Activated T-helper 1 cell treated with anti-CD3 and anti-CD28 coated beads, Interleukin-2, amount 50 U/mL, for 16 hours (primary cell): ENCODE results near the gene ARHGDIG.

ENCODE experiments used
- DNase-seq, 2 donors: peaks; one replicate each; pipeline ENCODE4 v3.0.0-alpha.2; 2020; ENCODE audit warnings: low read depth in 1 of 2, low spot score in 1 of 2

ARHGDIG gene

DNA sequence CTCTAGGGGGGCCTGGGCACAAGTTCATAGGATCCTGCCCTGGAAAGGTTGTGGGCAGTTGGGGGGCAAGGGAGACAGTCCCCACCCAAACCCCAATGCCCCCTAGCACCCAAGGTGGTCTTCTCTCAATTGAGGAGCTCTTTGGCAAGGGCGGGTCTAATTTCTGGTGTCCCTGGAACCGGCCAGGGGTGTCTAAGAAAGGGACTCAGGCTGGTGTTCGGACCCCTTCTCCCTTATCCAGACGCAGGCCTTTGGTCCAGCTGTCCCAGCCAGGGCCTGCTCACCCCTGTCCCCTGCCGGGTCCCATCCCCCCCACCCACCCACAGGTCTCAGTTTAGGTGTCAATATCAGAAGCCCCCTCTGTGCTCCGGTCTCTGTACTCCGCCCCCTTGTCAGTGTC, 860 bp upstream of the ARHGDIG start:
- DNase-seq: no peak

DNA sequence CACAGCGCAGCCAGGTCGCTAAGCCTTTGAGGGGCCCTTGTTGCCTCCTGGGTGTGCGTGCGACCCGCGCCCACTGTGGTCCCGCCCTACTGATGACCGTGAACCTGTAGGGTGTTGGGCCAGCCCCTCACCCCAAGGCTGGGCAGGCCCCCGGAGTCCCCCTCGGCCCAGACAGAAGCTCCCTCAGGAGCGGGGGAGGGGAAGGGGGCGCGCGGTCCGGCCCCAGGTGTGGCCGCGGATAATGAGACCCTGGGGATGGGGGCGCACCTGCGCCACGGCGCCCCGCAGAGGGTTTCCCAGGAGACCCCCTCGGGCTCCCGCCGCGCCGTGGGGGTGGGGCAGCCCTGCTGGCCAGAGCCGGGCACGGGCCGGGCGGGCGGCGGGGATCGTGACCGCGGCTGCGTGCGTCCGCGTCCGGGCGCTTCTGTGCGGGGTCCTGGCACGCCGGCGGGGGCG, 358 bp upstream of the ARHGDIG start:
- no peak for DNase-seq

DNA sequence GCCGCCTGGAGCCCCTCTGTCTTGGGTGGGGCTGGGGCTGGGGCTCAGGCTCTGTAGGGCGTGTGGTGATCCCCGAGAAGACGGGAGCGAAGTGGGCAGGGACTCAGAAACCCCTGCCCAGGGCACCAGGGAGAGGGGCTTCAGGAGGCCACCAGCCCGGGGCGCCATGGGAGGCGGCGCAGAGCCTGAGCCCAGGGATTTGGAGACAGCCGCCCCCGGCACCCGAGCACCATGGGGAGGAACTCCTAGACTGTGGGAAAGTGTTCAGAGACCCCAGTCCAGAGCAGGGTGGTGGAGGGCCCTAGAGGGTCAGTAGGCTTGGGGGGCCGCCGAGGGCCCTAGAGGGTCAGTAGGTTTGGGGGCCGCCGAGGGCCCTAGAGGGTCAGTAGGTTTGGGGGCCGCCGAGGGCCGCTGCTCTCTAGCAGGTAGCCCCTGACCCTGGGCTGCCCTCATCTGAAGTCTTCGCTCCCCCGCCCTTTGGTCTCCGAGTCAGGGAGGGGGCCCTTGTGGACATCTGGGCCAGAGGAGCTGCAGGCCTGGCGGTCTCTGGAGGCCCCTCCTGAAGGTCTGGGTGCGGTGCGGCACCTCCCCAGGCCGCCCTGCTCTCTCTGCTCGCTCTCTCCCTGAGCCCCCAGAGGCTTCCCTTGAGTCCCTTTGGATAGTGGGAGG, 734 bp downstream of the ARHGDIG start:
- no peak for DNase-seq

DNA sequence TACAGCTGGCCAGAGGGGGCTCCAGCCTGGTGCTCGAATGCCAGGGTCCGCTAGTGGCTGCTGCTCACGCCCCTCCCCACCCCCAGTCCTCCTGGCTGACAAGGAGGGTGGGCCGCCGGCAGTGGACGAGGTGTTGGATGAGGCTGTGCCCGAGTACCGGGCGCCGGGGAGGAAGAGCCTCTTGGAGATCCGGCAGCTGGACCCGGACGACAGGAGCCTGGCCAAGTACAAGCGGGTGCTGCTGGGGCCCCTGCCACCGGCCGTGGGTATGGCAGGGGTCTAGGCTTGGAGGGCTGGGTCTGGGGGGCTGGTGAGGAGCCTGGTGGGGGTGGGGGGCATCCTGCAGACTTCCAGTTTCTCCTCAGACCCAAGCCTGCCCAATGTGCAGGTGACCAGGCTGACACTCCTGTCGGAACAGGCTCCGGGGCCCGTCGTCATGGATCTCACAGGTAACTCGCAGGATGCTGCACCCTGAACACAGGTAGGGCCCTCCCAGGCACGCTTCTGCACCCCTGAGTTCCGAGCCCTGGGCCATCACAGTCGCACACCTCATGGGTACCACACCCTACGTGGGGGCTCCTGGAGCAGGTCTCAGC, 1.4 kb downstream of the ARHGDIG start:
- no peak for DNase-seq

DNA sequence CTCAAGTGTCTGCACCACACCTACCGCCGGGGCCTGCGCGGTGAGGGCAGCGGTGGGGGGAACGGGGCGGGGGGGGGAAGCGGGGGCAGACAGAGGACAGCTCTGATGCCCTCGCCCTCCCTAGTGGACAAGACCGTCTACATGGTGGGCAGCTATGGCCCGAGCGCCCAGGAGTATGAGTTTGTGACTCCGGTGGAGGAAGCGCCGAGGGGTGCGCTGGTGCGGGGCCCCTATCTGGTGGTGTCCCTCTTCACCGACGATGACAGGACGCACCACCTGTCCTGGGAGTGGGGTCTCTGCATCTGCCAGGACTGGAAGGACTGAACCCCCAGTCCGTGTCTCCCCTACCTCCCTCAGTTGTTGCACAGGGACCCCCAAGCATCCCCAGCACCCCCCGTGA, 2.1 kb downstream of the ARHGDIG start:
- DNase-seq: no peak

DNA sequence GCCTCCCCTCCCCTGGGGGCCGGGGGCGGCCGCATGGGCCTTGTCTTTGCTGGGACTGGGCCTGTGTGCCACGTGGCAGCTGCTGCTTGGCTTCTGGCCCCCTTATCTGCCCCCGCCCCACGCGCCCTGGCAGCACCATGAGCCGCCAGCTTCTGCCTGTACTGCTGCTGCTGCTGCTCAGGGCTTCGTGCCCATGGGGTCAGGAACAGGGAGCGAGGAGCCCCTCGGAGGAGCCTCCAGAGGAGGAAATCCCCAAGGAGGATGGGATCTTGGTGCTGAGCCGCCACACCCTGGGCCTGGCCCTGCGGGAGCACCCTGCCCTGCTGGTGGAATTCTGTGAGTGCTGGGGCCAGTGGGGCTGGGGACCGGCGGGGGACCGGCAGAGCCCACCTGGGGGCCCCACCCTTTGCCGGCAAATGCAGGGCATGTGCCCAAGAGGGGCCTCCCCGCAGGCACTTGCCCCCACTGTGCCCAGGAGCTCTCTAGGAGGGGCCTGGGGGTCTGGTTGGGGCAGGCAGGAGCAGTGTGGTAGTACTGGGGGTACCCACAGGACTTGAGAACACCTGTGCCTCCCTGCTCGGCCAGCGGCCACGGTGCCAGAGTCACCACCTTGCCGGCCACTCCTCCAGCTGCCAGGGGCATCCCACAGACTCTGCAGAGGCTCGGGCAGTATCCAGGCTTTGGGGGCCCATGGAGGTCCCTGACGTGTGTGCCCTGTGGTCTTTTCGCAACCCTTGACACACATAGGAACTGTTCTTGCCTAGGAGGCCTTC, 2.8 kb downstream of the ARHGDIG start, which contains the start of gene PDIA2:
PDIA2 (plus strand) TSS at position 132 of the 773 bp plus-strand sequence; CDS start at position 138, 6 bp downstream.
- DNase-seq: no peak

DNA sequence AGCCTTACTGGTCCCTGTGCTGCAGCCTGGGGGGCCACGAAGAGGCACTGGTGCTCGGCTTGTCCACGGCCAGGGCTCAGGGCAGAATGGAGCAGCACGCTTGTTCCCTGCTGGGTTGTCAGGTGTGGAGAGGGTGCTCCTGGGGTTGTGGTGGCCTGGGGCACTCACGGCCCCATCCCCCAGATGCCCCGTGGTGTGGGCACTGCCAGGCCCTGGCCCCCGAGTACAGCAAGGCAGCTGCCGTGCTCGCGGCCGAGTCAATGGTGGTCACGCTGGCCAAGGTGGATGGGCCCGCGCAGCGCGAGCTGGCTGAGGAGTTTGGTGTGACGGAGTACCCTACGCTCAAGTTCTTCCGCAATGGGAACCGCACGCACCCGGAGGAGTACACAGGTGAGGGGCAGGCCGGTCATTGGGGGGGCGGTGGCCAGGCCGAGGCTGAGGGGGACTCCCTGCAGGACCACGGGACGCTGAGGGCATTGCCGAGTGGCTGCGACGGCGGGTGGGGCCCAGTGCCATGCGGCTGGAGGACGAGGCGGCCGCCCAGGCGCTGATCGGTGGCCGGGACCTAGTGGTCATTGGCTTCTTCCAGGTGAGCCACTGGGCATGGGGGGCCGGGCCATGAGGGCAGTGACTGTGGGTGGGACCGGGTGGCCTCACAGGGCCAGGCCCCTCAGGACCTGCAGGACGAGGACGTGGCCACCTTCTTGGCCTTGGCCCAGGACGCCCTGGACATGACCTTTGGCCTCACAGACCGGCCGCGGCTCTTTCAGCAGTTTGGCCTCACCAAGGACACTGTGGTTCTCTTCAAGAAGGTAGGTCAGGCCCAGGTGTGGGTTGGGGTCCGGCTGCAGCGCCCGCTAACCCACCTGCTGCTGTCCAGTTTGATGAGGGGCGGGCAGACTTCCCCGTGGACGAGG, 4.1 kb downstream of the ARHGDIG start:
- no peak for DNase-seq

DNA sequence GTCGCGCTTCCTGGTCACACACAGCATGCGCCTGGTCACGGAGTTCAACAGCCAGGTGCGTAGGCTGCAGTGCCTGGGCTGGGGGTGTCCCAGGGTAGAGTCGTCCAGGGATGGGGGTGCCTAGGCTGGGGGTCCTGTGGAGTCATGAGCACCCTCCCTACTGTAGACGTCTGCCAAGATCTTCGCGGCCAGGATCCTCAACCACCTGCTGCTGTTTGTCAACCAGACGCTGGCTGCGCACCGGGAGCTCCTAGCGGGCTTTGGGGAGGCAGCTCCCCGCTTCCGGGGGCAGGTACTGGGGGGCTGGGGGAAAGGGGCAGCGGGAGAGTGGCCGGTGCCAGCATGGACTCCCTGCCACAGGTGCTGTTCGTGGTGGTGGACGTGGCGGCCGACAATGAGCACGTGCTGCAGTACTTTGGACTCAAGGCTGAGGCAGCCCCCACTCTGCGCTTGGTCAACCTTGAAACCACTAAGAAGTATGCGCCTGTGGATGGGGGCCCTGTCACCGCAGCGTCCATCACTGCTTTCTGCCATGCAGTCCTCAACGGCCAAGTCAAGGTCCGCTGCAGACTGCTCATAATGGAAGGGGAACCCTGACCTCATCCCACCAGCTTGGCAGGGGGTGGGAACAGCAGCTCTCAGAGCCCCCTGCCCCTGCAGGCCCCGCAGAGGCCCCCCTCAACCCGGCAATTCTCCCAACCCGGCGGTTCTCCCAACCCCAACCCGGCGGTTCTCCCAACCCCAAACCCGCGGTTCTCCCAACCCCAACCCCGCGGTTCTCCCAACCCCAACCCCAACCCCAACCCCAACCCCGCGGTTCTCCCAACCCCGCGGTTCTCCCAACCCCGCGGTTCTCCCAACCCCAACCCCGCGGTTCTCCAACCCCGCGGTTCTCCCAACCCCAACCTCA, 5.0 kb downstream of the ARHGDIG start:
- no peak for DNase-seq

DNA sequence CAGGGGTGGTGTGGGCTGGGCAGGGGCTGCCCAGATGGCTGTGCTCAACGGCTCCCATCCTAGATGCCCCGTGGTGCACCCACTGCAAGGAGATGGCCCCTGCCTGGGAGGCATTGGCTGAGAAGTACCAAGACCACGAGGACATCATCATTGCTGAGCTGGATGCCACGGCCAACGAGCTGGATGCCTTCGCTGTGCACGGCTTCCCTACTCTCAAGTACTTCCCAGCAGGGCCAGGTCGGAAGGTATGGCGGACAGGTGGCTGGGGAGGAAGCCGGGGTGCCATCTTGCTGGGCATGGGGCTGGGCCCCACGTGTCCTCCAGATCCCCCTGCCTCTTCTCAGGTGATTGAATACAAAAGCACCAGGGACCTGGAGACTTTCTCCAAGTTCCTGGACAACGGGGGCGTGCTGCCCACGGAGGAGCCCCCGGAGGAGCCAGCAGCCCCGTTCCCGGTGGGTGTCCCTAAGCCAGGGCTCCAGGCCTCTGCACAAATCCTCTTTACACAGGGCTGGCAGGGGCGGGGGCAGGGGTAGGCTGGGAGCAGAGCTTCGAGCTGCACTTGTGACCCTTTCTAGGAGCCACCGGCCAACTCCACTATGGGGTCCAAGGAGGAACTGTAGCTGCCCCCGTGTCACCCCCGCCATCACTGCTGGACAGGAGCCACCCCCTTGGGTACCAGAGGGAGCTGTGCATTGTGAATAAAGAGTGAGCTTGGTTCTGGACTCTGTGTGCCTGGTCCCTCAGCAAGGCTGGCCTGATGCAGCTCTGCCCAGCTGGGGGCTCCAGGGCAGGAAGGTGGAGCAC, 6.3 kb downstream of the ARHGDIG start:
- DNase-seq: no peak

DNA sequence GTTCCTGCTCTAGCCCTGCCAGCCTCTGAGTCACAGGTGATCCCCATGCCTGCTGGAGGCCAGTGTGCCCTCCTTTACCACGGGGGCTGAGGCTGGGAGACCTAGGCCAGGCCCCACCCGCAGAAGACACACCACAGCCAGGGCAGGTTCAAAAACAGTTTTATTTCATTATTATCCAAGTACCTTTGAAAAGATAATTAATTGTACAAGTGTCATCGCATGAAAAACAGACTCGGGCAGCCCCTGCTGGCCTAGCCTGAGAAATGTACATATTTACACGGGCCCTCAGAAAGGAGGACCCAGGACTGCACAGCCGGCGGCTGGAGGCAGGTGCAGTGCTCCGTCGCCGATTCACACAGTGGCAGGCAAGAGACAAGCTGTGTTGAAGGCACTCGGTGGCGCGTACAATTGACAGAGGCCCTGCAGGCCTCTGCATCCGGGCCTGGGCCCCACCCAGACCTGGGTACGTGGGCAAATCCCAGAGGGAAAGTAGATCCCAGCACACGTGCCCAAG, 7.0 kb downstream of the ARHGDIG start:
- no peak for DNase-seq

DNA sequence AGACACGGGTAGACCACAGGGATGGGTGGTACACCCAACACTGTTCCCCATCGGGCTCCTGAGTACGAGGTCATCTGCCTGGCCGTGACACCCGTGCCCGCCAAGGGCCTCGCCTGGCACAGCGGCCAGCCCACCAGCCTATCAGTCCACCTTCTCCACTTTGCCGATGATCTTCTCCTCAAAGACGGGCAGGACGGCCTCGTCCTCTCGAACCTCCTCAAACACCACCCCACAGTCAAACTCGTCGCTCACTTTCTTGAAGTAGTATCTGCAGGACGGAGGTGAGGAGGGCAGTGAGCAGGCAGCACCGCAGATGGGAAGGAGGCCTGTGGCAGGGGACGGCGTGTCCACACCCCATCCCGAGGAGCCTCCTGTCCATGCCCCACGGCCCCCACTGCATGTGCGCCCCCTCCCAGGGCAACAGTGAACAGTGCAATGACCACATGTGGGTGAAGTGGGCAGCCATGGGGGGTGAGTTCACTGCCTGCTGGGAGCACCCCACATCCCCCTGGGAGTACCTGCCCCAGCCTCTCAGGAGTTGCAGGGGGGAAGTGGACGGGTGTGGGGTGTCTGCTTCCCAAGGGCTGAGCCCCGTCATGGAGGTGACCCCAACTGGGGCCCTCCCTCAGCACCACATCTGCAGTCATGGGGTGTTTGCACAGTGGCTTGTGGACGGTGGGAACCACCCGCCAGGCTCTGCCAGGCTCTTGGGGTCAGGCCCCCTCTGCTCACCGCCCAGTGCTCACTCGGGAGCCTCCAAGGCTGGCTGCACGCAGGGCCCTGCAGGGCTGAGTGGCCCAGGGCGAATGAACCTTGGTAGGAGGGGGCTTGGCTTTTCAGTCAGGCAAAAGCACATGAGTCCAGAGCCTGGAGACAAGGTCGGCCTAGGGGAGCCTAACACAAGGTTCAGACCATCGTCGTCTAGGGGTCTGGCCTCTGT, 7.9 kb downstream of the ARHGDIG start:
- no peak for DNase-seq

DNA sequence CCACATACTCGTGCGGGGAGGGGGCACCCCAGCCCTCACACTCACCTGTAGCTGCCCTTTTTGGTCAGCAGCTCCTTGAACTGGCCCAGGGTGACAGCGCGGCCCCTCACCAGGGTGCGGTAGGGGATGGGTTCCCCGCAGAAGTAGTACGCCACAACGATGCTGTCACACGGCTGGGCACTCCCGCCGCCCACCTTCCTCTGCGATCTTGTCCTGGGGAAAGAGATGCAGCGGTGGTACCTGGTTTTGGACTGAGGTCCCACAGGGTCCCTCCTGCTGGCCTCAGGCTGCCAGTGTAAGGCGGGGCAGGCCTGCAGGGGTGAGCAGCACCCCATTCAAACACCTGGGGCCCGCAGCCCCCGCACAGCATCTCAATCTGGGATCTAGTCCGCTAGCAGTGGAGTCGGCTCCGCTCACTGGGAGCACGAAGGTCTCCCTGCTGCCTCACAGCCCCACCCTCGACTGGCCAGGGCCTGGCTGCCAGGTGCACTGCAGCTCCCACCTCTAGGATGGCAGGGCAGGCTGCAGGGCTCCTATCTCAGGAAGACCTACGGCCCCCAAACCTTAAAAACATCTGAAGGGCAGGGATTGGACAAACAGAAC, 9.1 kb downstream of the ARHGDIG start:
- no peak for DNase-seq

DNA sequence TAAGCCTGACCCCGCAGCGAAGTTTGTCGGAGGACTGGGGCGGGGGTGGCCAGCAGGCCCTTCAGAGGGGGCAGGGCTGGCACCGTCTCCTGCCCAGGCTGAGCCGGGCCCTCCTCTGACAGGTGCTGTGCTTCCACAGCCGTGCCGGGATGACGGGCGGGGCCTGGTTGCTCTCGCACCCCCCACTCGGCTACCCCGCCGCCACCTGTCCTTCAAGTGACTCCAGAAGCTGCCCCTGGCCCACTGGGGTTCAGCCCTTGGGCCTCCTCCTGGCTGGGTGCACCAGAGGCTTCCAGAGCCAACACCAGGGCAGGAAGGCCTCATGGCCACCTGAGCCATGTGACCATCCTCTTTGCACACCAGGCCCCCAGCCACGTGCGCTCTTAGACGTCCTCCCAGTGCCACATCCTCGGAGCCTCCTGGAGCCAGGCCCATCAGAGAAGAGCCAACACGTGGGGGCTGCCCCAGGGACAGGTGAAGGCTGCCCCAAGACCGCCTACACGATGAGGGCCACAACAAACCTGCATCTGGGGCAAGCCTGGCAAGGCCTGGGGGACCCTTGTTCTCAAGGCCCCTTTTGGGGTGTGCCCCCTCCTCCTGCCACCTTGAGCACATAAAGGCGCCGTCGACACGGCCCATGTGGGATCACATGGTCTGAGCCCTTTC, 9.8 kb downstream of the ARHGDIG start:
- no peak for DNase-seq

DNA sequence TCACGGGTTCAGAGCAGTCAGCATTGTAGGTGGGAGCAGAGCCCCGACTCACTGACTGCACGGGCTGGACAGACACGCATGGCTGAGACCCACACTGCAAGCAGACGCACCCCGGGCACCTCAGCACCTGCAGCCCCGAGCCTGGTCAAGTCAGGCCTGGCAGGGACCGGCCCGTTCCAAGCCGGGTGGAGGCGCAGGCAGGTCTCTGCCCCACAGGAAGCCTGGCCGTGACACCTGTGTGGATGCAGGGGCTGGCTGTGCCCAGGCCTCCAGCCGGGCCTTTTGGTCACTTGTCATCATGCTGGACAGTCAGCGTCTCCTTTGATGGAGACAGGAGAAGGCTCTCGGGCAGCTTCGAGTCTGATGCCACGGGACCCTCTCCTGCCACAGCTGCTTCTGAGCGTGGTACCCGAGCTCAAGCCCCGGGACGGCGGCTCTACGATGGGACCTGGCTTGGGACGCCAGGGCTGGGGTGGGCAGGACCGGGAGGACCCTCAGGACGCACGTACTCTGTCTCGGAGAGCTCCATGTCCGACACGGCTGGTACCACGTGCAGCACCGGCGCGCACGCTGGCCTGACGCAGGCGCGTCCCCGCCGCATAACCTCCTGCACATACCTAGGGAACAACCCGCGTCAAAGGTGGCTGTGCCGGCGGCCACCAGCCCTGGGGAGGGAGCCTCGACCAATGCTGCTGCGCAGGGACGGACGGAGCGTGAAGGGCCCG, 10.5 kb downstream of the ARHGDIG start:
- no peak for DNase-seq

DNA sequence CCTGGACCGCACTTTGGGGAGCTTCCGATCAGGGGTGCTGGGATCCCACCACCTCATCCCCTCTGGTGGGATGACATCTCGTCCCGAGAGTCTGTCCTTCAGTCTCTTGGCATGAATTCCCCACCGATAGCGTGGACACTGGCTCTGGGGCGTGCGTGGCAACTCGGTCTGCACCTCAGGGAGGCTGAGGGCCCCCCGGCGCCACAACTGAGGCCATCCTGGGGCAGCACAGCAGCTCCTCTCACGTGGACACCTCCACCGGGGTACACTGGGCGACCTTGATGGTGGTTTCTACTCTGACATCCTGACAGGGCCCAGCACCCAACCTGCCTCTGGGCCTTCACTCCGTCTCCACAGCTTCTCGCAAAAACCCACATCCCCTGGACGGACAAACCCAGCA, 11.1 kb downstream of the ARHGDIG start:
- no peak for DNase-seq

DNA sequence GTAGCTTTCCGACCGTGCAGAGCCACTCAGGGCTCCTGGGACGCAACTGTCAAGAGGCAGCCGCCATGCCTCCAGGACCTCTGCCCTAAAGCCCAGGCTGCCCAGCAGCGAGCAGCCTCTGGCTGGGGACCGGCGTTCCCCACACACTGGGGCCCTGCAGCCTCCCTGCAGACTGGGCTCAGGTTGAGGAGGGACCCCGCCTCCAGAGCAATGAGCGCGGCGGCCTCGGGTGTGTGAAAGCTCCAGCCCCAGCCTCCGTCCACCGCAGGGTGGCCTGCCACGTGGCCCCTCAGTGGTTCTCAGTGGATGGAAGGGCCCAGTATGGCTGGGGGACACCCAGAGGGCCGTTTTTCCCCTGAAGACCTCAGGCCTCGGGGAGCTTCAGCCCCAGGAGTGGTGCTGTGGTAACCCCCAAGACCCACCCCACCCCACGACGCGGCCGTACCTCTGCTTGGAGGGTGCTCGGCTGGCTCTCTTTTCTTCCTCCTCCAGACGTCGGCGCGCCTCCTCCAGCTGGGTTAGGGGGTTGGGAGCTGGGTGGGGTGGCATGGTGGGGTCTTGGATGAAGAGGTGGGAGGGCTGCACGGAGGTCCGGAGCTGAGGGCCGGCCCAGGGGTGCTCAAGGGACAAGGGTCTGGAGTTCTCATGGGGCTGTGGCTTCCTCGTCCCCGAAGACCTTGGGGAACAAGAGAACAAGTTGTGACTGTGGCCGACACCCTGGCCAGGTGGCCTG, 12.8 kb downstream of the ARHGDIG start:
- DNase-seq: no peak
